Peyer's patch (tissue), 4 donors: Measurements from ENCODE around the gene CYP26A1. TPM values are rescaled to one million over a fixed set of nuclear protein-coding genes. Genes with fewer than 3 reads are reported as not detected.

ENCODE experiments used
- DNase-seq, 3 donors: peaks; one replicate each; pipeline ENCODE4 v3.0.0-alpha.2; 2017 to 2019
- H3K27ac ChIP-seq, 4 donors: fragments of 200-600 bp; sonication (generic); one replicate each; pipeline ENCODE4 v1.5.1; 2016 to 2019
- H3K27me3 ChIP-seq, 2 donors: fragments of 200-600 bp; sonication (generic); one replicate each; pipeline ENCODE4 v1.5.1; 2019
- H3K36me3 ChIP-seq, 3 donors: fragments of 200-600 bp; sonication (generic); one replicate each; pipeline ENCODE4 v1.5.1; 2016 to 2019
- H3K4me1 ChIP-seq, 4 donors: fragments of 200-600 bp; sonication (generic); one replicate each; pipeline ENCODE4 v1.5.1; 2016 to 2019
- H3K4me3 ChIP-seq, 4 donors: fragments of 200-600 bp; sonication (generic); 1 replicate in 3 of 4; 2 replicates in 1 of 4; pipeline ENCODE4 v1.5.1; 2016 to 2019; ENCODE audit warnings: mild to moderate bottlenecking in 1 of 4
- H3K9me3 ChIP-seq, 4 donors: fragments of 200-600 bp; sonication (generic); one replicate each; pipeline ENCODE4 v1.5.1; 2016 to 2019; ENCODE audit warnings: mild to moderate bottlenecking in 1 of 4
- POLR2A ChIP-seq, 2 donors: fragments of 450-650 bp; IDR thresholded peaks; one replicate each; pipeline ENCODE4 v1.5.1; 2017; ENCODE audit warnings: antibody characterized with exemption in 2 of 2, mild to moderate bottlenecking in 2 of 2, moderate library complexity in 2 of 2
- total RNA-seq, 4 donors: library from RNA; depleted of rRNA; stranded (reverse); fragments of >200 nt; gene quantifications; one replicate each; pipeline ENCODE4 v1.1.0, GENCODE V29; 2016
- TF ChIP-seq, protein P1 (sequence below), 6 experiments: fragments of 450-650 bp in 4 of 6; fragments of 200-600 bp in 2 of 6; sonication (generic) in 1 of 6; IDR thresholded peaks; one replicate each; pipeline ENCODE4 v1.5.1; 2017 to 2019; ENCODE audit warnings: antibody characterized with exemption in 6 of 6, mild to moderate bottlenecking in 3 of 6, moderate library complexity in 1 of 6

CYP26A1 gene
- total RNA-seq, 4 donors from 2014 or later: not detected

GRCh38 chr10:93054486-93054885, 19.2 kb upstream of the CYP26A1 start:
- Histone ChIP-seq H3K27ac (no peak overlapping the region), H3K9me3 (no peaks in the 10 kb centered on the region), H3K27me3 (no peaks in the 10 kb centered on the region), H3K4me3 (no peak overlapping the region), H3K4me1 (no peaks in the 10 kb centered on the region), H3K36me3 (no peaks in the 10 kb centered on the region)
- TF ChIP-seq, protein P1, sequence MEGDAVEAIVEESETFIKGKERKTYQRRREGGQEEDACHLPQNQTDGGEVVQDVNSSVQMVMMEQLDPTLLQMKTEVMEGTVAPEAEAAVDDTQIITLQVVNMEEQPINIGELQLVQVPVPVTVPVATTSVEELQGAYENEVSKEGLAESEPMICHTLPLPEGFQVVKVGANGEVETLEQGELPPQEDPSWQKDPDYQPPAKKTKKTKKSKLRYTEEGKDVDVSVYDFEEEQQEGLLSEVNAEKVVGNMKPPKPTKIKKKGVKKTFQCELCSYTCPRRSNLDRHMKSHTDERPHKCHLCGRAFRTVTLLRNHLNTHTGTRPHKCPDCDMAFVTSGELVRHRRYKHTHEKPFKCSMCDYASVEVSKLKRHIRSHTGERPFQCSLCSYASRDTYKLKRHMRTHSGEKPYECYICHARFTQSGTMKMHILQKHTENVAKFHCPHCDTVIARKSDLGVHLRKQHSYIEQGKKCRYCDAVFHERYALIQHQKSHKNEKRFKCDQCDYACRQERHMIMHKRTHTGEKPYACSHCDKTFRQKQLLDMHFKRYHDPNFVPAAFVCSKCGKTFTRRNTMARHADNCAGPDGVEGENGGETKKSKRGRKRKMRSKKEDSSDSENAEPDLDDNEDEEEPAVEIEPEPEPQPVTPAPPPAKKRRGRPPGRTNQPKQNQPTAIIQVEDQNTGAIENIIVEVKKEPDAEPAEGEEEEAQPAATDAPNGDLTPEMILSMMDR (IDR thresholded peaks at IDR 0.05): no peak
- no peak for TF ChIP-seq POLR2A (IDR thresholded peaks at IDR 0.05)
- DNase-seq: no peak

DNA sequence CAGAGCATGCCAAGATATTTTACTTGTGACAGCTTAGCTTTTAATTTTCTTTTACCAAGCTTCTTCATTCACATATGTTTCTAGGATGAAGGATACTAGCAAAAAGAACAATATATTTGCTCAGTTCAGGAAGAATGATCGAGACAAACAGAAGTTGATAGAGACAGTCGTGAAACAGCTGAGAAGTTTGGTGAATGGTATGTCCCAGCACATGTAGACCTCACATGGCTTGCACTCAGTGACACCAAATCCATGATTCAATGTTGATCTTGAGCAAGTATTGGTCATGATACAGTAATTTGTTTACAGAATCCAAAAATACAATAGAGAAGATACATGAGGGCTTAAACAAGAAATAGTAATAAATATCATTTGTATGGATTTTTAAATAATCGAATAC, 15.6 kb upstream of the CYP26A1 start:
- TF ChIP-seq, protein P1 (IDR thresholded peaks at IDR 0.05): no peak
- no peak for TF ChIP-seq POLR2A (IDR thresholded peaks at IDR 0.05)
- H3K4me3 ChIP-seq: no peak overlapping the region
- H3K9me3 ChIP-seq: no peaks in the 10 kb centered on the region
- H3K4me1 ChIP-seq: peaks cover 0 to 29% (median 7%) of the 10 kb centered on the region in 4 donors
- no peak overlapping the region for H3K27ac ChIP-seq
- DNase-seq: no peak
- H3K36me3 ChIP-seq: no peaks in the 10 kb centered on the region
- H3K27me3 ChIP-seq: no peaks in the 10 kb centered on the region

GRCh38 chr10:93059975-93060886, 13.5 kb upstream of the CYP26A1 start, which contains the start of gene CYP26C1:
Gene CYP26C1, plus strand, starts transcription at chr10:93060798. Its CDS starts 466 bp downstream, at chr10:93061264.
- Histone ChIP-seq H3K9me3 (no peaks in the 10 kb centered on the region), H3K4me1 (peaks cover 0 to 32% (median 7%) of the 10 kb centered on the region in 4 donors), H3K27me3 (no peaks in the 10 kb centered on the region), H3K27ac (no peak within 1 kb of the TSS), H3K36me3 (no peaks in the 10 kb centered on the region), H3K4me3 (no peak within 1 kb of the TSS)
- TF ChIP-seq POLR2A (IDR thresholded peaks at IDR 0.05): no peak
- no peak for DNase-seq

- no peak overlapping the region for H3K4me3 ChIP-seq
- H3K4me1 ChIP-seq: peaks cover 0 to 38% (median 7%) of the 10 kb centered on the region in 4 donors
- TF ChIP-seq, protein P1 (IDR thresholded peaks at IDR 0.05): no peak
- H3K9me3 ChIP-seq: no peaks in the 10 kb centered on the region
- H3K27ac ChIP-seq: no peak overlapping the region
- H3K27me3 ChIP-seq: peaks cover 0 to 5% of the 10 kb centered on the region in 2 donors
- H3K36me3 ChIP-seq: no peaks in the 10 kb centered on the region
- DNase-seq: no peak
Observed at GRCh38 chr10:93060887-93061593, 12.7 kb upstream of the CYP26A1 start.

- peak overlapping the region in 3 of 4 donors; percentile 28 to 37 (median 29) for H3K4me3 ChIP-seq
- H3K27me3 ChIP-seq: peaks cover 0 to 6% of the 10 kb centered on the region in 2 donors
- no peaks in the 10 kb centered on the region for H3K9me3 ChIP-seq
- H3K4me1 ChIP-seq: peaks cover 0 to 40% (median 7%) of the 10 kb centered on the region in 4 donors
- no peaks in the 10 kb centered on the region for H3K36me3 ChIP-seq
- no peak for TF ChIP-seq POLR2A (IDR thresholded peaks at IDR 0.05)
- TF ChIP-seq, protein P1 (IDR thresholded peaks at IDR 0.05): no peak
- peak in 1 of 3 donors; percentile 52 for DNase-seq
- H3K27ac ChIP-seq: no peak overlapping the region
Observed at GRCh38 chr10:93061594-93062513, 11.8 kb upstream of the CYP26A1 start.
